UCSD-AML1 (cell line): ENCODE results near the gene MRPL10.
A peak's percentile ranks its signal among the peaks of the same experiment; 100 is the strongest.

Experiments used
- DNase-seq: peaks from one replicate; lab custom pipeline; 2025; ENCODE audit not compliant: unreplicated experiment; lab: John Stamatoyannopoulos, UW

The MRPL10 gene

DNA sequence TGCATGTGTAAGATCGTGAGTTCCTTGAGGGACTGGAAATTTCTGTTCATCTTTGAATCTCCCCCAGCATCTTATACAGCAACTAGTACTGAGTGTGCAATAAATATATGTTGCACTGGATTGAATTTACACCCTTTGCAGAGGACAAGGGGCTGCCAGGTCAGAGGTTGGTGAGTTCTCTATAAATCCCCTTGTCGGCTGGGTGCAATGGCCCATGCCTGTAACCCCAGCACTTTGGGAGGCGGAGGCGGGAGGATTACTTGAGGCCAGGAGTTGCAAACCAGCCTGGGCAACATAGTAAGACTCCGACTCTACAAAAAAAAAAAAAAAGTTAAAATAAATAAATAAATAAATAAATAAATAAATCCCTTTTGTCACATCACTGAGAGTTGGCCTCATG lies 29.0 kb upstream of the MRPL10 start:
- DNase-seq = no peak

GRCh38 chr17:47857551-47858455 lies 26.5 kb upstream of the MRPL10 start:
- DNase-seq = no peak

GRCh38 chr17:47856830-47857229 lies 25.5 kb upstream of the MRPL10 start:
- no peak for DNase-seq

GRCh38 chr17:47855737-47856136 lies 24.4 kb upstream of the MRPL10 start:
- peak; percentile 39 for DNase-seq

- no peak for DNase-seq
Measured at GRCh38 chr17:47853616-47854015, 22.3 kb upstream of the MRPL10 start.

DNA sequence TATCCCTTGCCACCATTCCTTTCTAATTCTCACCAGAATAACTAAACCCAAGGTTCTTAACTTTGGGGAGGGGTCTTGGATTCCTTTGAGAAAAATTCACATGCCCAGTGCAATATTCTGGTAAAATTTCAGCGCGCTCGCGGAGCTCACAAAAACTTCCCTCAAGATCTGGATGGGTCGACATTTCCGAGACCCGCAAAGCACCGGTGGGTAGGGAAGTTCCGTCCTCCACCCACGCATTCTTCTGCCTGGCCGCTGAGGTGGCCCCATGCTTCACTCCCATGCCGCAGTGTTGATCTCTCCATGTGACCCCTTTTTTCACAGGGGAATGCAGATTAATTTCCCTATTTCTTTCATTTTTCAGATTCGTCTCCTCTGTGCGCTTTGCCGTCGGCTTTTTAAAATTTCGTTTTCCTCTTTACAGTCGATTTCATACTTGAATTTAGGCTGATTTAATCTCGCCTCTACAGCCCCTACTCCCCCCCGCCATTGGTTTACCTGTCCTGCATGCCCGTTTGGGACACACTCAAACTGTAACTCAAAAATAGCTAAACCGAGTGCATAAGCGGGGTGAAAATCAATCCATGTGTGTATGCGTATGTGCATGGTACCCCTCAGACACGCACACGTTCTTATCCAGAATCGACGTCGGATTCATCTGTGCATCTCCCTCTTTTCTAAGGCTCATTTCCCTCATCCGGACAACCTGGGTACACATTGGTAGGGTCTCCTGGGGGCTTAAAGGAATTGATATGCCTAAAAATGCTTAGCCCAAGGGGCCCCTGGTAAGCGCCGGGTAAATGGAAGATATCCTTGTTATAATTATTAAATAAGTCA lies 21.0 kb upstream of the MRPL10 start:
- no peak for DNase-seq

GRCh38 chr17:47851764-47852112 lies 20.4 kb upstream of the MRPL10 start:
- no peak for DNase-seq

DNA sequence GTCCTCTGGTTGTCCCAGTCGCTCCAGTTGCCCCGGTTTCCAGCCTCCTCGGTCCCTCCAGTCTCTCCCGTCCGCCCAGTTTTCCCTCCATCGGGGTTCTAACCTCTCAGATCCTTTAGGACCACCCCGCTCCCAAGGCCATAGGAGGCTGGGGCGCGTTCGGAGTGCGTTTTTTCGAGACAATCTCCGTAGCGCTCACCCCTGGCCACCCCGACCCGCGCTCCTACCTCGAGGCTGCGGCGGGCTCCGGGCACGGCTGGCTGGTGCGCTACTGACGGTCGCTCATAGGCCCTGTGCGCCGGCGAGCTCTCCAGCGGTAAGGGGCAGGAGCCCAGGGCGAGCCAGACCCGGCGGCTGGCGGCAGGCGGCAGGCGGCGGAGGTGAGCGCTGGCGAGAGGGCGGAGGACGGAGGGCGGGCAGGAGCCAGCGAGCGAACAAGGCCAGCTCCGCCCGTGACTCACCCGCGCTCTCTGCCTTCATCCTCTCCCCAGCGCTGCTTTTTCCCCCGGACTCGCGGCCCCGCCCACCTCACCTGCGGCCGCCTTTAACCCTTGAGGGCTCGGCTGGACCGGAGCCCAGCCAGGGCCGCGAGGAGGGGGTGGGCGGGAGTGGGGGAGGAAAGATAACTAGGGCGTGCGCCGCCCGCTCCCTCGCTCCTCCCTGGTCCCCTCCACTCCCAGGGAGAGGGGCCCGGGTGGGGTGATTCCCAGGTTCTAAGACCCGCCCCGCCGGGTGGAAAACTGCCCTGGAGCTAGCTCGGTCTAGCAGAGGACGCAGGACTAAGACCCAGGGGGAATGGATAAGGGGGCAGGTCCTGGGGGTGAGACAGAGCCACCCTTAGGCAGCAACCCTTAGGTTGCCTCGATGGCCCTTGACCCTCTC lies 19.6 kb upstream of the MRPL10 start, which contains the start of gene SP6:
TSS of gene SP6 (minus strand) at position 472 of the 882 bp plus-strand sequence. CDS start 2,734 bp downstream, outside the sequence.
- no peak for DNase-seq

DNA sequence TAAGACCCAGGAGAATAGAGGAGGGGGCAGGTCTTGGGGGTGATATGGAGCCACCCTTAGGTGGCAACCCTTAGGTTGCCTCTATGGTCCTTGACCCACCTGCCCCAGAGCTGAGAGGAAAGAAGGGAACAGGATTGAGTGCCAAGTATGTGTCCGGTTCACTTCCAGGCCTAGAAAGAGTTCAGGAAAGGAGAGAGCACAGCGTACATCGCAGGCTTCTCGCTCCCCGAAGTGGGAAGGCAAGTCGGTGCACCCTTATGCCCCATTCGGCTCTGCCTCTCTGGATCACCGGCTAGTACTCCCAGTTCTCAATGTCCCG lies 19.0 kb upstream of the MRPL10 start:
- no peak for DNase-seq

DNA sequence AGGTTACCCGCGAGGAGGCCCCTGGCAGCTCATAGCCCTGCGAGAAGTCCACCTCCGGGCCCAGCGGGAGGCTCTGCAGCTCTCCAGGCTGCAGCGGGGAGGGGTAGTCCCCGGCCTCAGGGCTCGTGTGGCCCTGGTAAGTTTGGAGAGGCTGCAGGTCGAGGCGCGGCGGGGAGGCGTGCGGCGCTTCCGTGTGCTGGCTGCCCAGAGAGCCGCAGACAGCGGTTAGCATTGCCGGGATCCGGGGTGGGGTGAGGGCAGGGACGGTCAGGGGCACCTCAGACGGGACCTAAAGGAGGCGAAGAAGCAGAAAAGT lies 16.8 kb upstream of the MRPL10 start:
- DNase-seq = no peak

- peak; percentile 50 for DNase-seq
Measured at GRCh38 chr17:47847341-47848197, 16.2 kb upstream of the MRPL10 start.

DNA sequence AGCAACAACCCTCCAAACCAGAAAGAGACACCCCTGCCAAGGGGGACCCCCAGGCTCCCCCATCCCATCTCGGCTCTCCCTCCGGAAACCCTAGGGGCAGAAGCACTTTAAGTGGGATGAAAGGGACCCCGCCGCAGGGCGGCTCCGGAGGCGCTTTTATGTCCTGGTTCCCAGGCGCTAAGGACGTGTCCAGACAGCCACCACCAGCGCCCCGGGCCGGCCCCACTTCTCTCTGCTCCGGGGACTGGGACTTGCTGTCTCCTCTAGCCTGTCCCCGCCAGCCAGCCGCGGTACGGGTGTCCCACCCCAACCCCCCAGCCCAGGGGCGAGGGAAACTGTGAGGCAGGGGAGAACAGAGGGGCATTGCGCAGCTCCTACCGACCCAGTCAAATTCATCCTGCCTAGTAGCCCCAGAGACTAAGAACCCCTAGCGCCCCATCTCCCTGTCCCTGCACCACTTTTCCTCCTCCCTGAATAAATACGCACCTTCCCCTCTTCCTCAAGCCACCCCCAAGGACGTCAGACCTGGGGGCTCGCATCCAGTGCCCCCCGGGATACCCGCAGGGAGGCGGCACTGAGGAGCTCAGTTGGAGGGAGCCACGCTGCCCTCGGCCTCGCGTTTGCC lies 15.5 kb upstream of the MRPL10 start:
- peak; percentile 38 for DNase-seq

- no peak for DNase-seq
Measured at GRCh38 chr17:47845716-47846075, 14.4 kb upstream of the MRPL10 start.

- DNase-seq = no peak
Measured at GRCh38 chr17:47844814-47845715, 13.7 kb upstream of the MRPL10 start.

- no peak for DNase-seq
Measured at GRCh38 chr17:47844227-47844626, 12.9 kb upstream of the MRPL10 start.

- no peak for DNase-seq
Measured at GRCh38 chr17:47843391-47843730, 12.0 kb upstream of the MRPL10 start.

DNA sequence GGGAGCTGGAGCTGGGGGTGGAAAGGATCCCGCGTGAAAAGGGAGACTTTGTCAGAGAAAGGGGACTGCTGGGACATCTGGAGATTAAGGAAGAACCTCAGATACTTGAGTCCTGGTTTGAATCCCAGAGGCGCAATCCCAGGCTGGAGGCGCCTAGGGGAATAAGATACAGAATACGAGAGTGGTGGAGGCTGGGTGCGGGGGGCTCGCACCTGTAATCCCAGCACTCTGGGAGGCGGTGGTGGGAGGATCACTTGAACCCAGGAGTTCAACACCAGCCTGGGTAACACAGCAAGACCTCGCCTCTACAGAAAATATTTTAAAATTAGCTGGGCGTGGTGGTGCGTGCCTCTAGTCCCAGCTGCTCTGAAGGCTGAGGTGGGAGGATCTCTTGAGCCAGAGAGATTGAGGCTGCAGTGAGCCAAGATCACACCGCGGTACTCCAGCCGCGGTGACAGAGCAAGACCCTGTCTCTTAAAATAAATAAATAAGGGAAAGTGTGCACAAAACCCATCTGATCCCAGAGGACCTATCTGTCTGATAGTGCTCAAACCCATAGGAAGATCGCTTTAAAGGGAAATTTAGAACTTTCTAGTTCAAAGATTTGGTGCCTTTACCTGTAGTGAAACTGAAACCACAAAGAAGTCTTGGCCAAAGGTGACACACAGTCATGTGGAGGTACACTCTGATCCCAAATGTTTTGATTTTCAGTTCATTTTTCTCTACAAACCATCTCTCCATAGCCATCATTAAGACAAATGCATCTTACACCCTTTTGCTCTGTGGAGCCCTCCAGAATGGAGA lies 10.3 kb upstream of the MRPL10 start:
- DNase-seq = no peak

DNA sequence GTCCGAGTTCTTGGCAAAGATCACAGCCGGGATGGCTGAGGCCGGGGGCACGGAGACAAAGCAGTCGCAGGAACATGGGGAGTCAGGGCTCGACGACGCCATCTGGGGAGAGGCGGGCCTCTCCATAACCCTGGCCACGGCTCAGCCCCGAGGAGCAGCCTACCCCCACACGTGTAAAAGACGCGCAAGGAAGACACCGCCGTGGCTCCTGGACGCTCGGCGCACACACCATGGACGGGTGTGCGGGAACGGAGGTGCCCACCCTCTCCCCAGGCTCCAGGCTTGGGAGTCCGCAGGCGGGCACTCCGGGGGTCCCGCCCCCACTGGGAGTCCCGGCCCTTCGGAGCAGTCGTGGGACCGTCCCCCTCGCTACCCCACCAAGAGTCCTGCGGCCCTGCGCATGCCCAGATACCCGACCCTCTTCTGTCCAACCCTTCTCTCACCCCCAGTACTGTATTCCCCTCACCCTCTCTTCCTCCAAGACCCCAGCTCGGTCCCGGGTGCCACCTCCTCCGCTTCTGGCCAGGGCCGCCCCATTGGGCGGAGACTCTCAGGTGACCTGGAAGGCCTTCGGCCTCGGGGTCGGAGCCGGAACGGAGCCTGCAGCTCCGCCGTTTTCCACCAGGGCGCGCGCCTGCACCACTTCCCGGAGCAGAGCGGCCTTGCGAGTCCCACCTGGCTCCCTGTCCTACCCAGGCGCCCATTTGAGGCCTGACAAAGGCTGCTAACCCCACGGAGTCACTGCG lies 9.6 kb upstream of the MRPL10 start, which contains the start of gene SCRN2:
TSS of gene SCRN2 (minus strand) at position 532 of the 746 bp plus-strand sequence. CDS start at position 102, 430 bp downstream.
- DNase-seq = peak; percentile 94
